Mucosa of rectum (tissue), 2 donors: Measurements from ENCODE around the gene CSTF3.
"Not testable (repeated sequence)": the region's sequence is repeated elsewhere in the genome, so short reads cannot be mapped to it uniquely, and the experiment has no call there.

ENCODE experiments used
- H3K27ac ChIP-seq, 2 donors: one replicate each; pipeline ENCODE4 v1.7.0; 2013; ENCODE audit warnings: inconsistent platforms in 2 of 2, low read depth in 2 of 2, low read length in 2 of 2
- H3K27me3 ChIP-seq, 2 donors: one replicate each; pipeline ENCODE4 v1.7.0; 2013; ENCODE audit warnings: low read length in 2 of 2; ENCODE audit not compliant: control insufficient read depth in 2 of 2, insufficient read depth in 2 of 2
- H3K36me3 ChIP-seq, 2 donors: one replicate each; pipeline ENCODE4 v1.7.0; 2013; ENCODE audit warnings: low read length in 2 of 2; ENCODE audit not compliant: control insufficient read depth in 2 of 2, insufficient read depth in 2 of 2
- H3K4me1 ChIP-seq, 2 donors: one replicate each; pipeline ENCODE4 v1.7.0; 2013; ENCODE audit warnings: low read length in 2 of 2, mild to moderate bottlenecking in 1 of 2; ENCODE audit not compliant: control insufficient read depth in 2 of 2, insufficient read depth in 2 of 2
- H3K4me3 ChIP-seq, 2 donors: one replicate each; pipeline ENCODE4 v1.7.0; 2013; ENCODE audit warnings: low read length in 2 of 2
- H3K9ac ChIP-seq, 2 donors: one replicate each; pipeline ENCODE4 v1.7.0; 2013; ENCODE audit warnings: low read length in 2 of 2, low read depth in 1 of 2, mild to moderate bottlenecking in 1 of 2
- H3K9me3 ChIP-seq, 2 donors: one replicate each; pipeline ENCODE4 v1.7.0; 2013; ENCODE audit warnings: low read length in 2 of 2; ENCODE audit not compliant: control insufficient read depth in 2 of 2
- donor health status: healthy.
- donor health status: Normal muscosa, but diverticular disease.

The CSTF3 gene

GRCh38 chr11:33133761-33134160 lies 27.5 kb downstream of the CSTF3 start:
- H3K27me3 ChIP-seq = no peaks in the 10 kb centered on the region
- no peaks in the 10 kb centered on the region for H3K9me3 ChIP-seq
- no peak overlapping the region for H3K27ac ChIP-seq
- peaks cover 2 to 4% of the 10 kb centered on the region in 2 donors for H3K36me3 ChIP-seq
- no peak overlapping the region for H3K4me3 ChIP-seq
- no peak overlapping the region for H3K9ac ChIP-seq
- peaks cover 0 to 2% of the 10 kb centered on the region in 2 donors for H3K4me1 ChIP-seq

- no peak overlapping the region for H3K27ac ChIP-seq
- H3K9me3 ChIP-seq = no peaks in the 10 kb centered on the region
- H3K27me3 ChIP-seq = no peaks in the 10 kb centered on the region
- H3K4me3 ChIP-seq = no peak overlapping the region
- peaks cover 0 to 2% of the 10 kb centered on the region in 2 donors for H3K4me1 ChIP-seq
- H3K9ac ChIP-seq = no peak overlapping the region
- H3K36me3 ChIP-seq = peaks cover 0 to 2% of the 10 kb centered on the region in 2 donors
Measured at GRCh38 chr11:33132510-33132909, 28.8 kb downstream of the CSTF3 start.

- H3K4me3 ChIP-seq = no peak overlapping the region
- H3K4me1 ChIP-seq = no peaks in the 10 kb centered on the region
- no peak overlapping the region for H3K27ac ChIP-seq
- H3K27me3 ChIP-seq = no peaks in the 10 kb centered on the region
- no peaks in the 10 kb centered on the region for H3K9me3 ChIP-seq
- peaks cover 0 to 6% of the 10 kb centered on the region in 2 donors for H3K36me3 ChIP-seq
- H3K9ac ChIP-seq = no peak overlapping the region
Measured at GRCh38 chr11:33128739-33129138, 32.5 kb downstream of the CSTF3 start.

GRCh38 chr11:33125611-33126010 lies 35.7 kb downstream of the CSTF3 start:
- no peaks in the 10 kb centered on the region for H3K4me1 ChIP-seq
- peaks cover 0 to 6% of the 10 kb centered on the region in 2 donors for H3K36me3 ChIP-seq
- H3K9me3 ChIP-seq = no peaks in the 10 kb centered on the region
- H3K27me3 ChIP-seq = no peaks in the 10 kb centered on the region
- H3K4me3 ChIP-seq = no peak overlapping the region
- no peak overlapping the region for H3K27ac ChIP-seq
- no peak overlapping the region for H3K9ac ChIP-seq

GRCh38 chr11:33125025-33125424 lies 36.3 kb downstream of the CSTF3 start:
- Histone ChIP-seq H3K27ac (no peak overlapping the region), H3K9me3 (no peaks in the 10 kb centered on the region), H3K9ac (no peak overlapping the region), H3K27me3 (no peaks in the 10 kb centered on the region), H3K4me3 (no peak overlapping the region), H3K36me3 (peaks cover 0 to 6% of the 10 kb centered on the region in 2 donors), H3K4me1 (no peaks in the 10 kb centered on the region)

- H3K9me3 ChIP-seq, H3K4me3 ChIP-seq, H3K36me3 ChIP-seq, H3K27ac ChIP-seq, H3K9ac ChIP-seq, H3K4me1 ChIP-seq, H3K27me3 ChIP-seq: not testable (repeated sequence)
Measured at GRCh38 chr11:33122696-33123095, 38.6 kb downstream of the CSTF3 start.

- no peak overlapping the region for H3K9ac ChIP-seq
- no peaks in the 10 kb centered on the region for H3K27me3 ChIP-seq
- no peaks in the 10 kb centered on the region for H3K36me3 ChIP-seq
- H3K4me1 ChIP-seq = no peaks in the 10 kb centered on the region
- no peak overlapping the region for H3K4me3 ChIP-seq
- H3K9me3 ChIP-seq = no peaks in the 10 kb centered on the region
- no peak overlapping the region for H3K27ac ChIP-seq
Measured at GRCh38 chr11:33116535-33116934, 44.7 kb downstream of the CSTF3 start.

GRCh38 chr11:33110083-33110482 lies 51.2 kb downstream of the CSTF3 start:
- H3K27me3 ChIP-seq = no peaks in the 10 kb centered on the region
- no peaks in the 10 kb centered on the region for H3K9me3 ChIP-seq
- peaks cover 0 to under 1% of the 10 kb centered on the region in 2 donors for H3K36me3 ChIP-seq
- H3K9ac ChIP-seq = no peak overlapping the region
- H3K27ac ChIP-seq = no peak overlapping the region
- H3K4me1 ChIP-seq = peaks cover 0 to 8% of the 10 kb centered on the region in 2 donors
- no peak overlapping the region for H3K4me3 ChIP-seq

GRCh38 chr11:33109294-33109895 lies 51.9 kb downstream of the CSTF3 start:
- no peak overlapping the region for H3K4me3 ChIP-seq
- peaks cover 0 to 8% of the 10 kb centered on the region in 2 donors for H3K4me1 ChIP-seq
- H3K9ac ChIP-seq = no peak overlapping the region
- peaks cover 0 to 4% of the 10 kb centered on the region in 2 donors for H3K36me3 ChIP-seq
- H3K27me3 ChIP-seq = no peaks in the 10 kb centered on the region
- H3K9me3 ChIP-seq = no peaks in the 10 kb centered on the region
- H3K27ac ChIP-seq = no peak overlapping the region

GRCh38 chr11:33103836-33104235 lies 57.4 kb downstream of the CSTF3 start:
- no peak overlapping the region for H3K9ac ChIP-seq
- H3K9me3 ChIP-seq = no peaks in the 10 kb centered on the region
- H3K4me1 ChIP-seq = peaks cover 0 to under 1% of the 10 kb centered on the region in 2 donors
- peaks cover 10 to 22% of the 10 kb centered on the region in 2 donors for H3K36me3 ChIP-seq
- no peak overlapping the region for H3K4me3 ChIP-seq
- H3K27ac ChIP-seq = no peak overlapping the region
- no peaks in the 10 kb centered on the region for H3K27me3 ChIP-seq
